ENCODE data around the gene OR6J1. TPM values are rescaled to one million over a fixed set of nuclear protein-coding genes. Genes with fewer than 3 reads are reported as not detected.

OR6J1 gene
- polyA plus RNA-seq, 1 of the 3 experiments (the other 2 are of a cell fraction): not detected

DNA sequence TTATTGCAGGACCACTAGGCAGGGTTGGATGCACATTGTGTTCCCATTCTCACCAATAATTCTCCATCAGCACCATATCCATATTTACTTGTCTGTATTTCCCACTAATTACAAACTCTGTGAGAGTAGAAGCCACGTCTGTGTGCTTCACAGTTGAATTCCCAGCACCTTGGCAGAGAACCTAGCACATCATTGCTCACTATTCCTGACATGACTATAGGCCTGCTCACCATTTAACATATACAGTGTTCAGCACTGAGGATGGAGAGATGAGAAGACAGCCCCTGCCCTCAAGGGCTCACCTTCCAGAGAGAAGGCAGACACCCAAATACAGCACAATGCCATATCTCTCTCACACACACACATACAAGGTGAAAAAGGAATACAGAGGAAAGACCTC is 60.2 kb downstream of the OR6J1 start:
- Histone ChIP-seq H3K4me1 (ENCODE audit: control insufficient read depth in 1 of 2, insufficient read depth in 2 of 2, low read depth in 1 of 2, low read length in 1 of 2) (peaks cover 8 to 9% of the 10 kb centered on the region in 2 experiments; a peak in 2 of 4 replicates), H4K20me1 (ENCODE audit: insufficient read depth) (peaks cover 19% of the 10 kb centered on the region), H3K9ac (no peak overlapping the region), H3K27ac (ENCODE audit: low read depth in 2 of 2, low read length in 1 of 2) (no peak overlapping the region), H3F3A (replicated peaks; ENCODE audit: insufficient read depth) (no peaks in the 10 kb centered on the region), H3K9me3 (no peaks in the 10 kb centered on the region), H2AFZ (ENCODE audit: low read depth) (no peak overlapping the region), H3K4me2 (no peak overlapping the region; the same call in 1 of the 2 replicates), H3K4me3 (ENCODE audit: low read depth in 2 of 2, low read length in 1 of 2) (no peak overlapping the region), H3K36me3 (replicated peaks in 1 of 2; ENCODE audit: control insufficient read depth in 1 of 2, insufficient read depth in 2 of 2, low read length in 1 of 2) (peaks cover 5 to 21% of the 10 kb centered on the region in 2 experiments), H3K27me3 (ENCODE audit: insufficient read depth) (no peaks in the 10 kb centered on the region), H3K9me2 (no peaks in the 10 kb centered on the region), H3K79me2 (ENCODE audit: insufficient read depth) (peaks cover 100% of the 10 kb centered on the region)
- TF ChIP-seq MEF2A (IDR thresholded peaks at IDR 0.05; ENCODE audit: borderline replicate concordance, low read depth) (no peak), RFX5 (IDR thresholded peaks at IDR 0.05; ENCODE audit: low read length) (no peak), FOSL2 (IDR thresholded peaks at IDR 0.05; ENCODE audit: borderline replicate concordance, low read depth) (no peak)
- POLR2A ChIA-PET: no interaction called here
- 94% methylated on average over 1 of the region's 1 CpG for WGBS (ENCODE audit: low lambda C conversion rate)
- DNase-seq: no peak
- CTCF ChIA-PET: interaction anchor here (0.9 to 7.9 kb wide), 3 partner anchors 13 to 27 kb away, joined by 3 to 65 read pairs (median 6); no protein-coding TSS in a partner anchor

Other genes starting within 250 kb of the OR6J1 start
- 406 and 478 TPM in 2 replicates for gene DAD1, start 55.1 kb downstream of the OR6J1 start, polyA plus RNA-seq (2012; rRNA removed)
- 15.0 and 18.8 TPM in 2 replicates for gene ABHD4, start 46.1 kb downstream of the OR6J1 start, polyA plus RNA-seq (2012; rRNA removed)
- gene OXA1L, start 122.3 kb upstream of the OR6J1 start, polyA plus RNA-seq (2012; rRNA removed): 119 and 133 TPM in 2 replicates
- gene SLC7A7, start 171.1 kb upstream of the OR6J1 start, polyA plus RNA-seq (2012; rRNA removed): 0.19 and 0.30 TPM in 2 replicates
- gene MRPL52, start 185.5 kb upstream of the OR6J1 start, polyA plus RNA-seq (2012; rRNA removed): 80.8 and 116 TPM in 2 replicates
- gene MMP14, start 192.2 kb upstream of the OR6J1 start, polyA plus RNA-seq (2012; rRNA removed): 139 and 142 TPM in 2 replicates
- 87.8 and 117 TPM in 2 replicates for gene LRP10, start 227.4 kb upstream of the OR6J1 start, polyA plus RNA-seq (2012; rRNA removed)
- gene REM2, start 238.9 kb upstream of the OR6J1 start, polyA plus RNA-seq (2012; rRNA removed): 0.26 and 0.36 TPM in 2 replicates

All from SK-N-SH (cell line).